SIG-M5 (cell line): Measurements from ENCODE around the gene PLCB4.

Experiments
- DNase-seq: peaks from one replicate; lab custom pipeline; 2025; lab: John Stamatoyannopoulos, UW

Gene PLCB4

DNA sequence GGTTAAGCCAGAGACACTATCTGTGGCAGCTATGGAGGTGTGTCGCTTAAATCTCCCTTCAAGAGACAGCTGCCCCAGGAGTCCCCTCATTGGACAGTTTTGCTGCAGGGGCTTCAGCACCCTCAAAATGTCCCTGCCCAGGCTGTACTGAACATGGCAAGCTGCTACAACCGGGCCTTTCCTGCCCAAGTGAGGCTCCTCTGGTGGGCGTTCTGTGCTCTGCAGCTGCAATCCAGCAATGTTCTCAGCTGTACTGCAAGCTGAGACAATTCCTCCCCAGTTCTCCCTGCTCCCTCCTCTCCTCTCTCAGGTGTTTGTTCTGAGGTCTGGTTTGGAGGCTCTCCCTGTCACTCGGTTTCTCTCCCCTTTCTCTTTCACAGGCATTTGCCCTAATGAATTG lies 254.7 kb downstream of the PLCB4 start:
- no peak for DNase-seq

DNA sequence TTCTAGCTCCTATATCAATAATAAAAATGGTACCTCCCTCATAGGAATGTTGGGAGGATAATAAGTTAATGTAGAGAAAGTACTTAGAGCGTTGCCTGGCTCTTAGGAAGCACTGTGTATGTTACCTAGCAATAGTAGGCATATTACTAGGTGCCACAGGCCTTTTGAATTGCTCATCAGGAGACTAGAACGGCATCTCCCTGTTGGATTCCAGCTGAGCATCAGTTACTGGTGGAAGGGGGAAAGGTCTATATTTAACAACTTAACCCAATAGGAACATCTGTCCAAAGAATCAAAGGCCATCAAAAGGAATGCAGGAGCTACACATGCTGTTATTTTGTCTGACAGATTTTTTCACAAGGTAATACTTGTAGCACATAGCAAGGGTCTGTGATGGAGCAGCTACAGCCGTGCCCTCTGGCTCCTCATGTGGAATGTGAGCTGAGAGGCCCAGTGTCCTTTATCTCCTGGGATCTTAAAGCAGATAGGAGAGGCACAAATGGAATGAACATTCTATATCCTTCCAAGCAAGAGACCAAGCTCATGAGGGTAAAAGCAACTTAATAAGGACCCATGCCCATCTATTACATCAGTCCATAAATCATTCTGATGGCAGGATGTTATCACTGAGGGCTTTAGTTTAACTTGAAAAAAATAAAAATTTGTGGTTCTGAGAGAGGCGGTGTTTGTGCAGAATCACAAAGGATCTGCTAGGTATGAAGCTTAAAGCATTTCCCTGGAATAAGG lies 260.6 kb downstream of the PLCB4 start:
- no peak for DNase-seq

- DNase-seq, result no peak
Measured at GRCh38 chr20:9330151-9330550, 261.3 kb downstream of the PLCB4 start.

GRCh38 chr20:9331707-9332435 lies 263.0 kb downstream of the PLCB4 start:
- no peak for DNase-seq

- DNase-seq, result no peak
Measured at GRCh38 chr20:9332791-9333479, 264.0 kb downstream of the PLCB4 start.

DNA sequence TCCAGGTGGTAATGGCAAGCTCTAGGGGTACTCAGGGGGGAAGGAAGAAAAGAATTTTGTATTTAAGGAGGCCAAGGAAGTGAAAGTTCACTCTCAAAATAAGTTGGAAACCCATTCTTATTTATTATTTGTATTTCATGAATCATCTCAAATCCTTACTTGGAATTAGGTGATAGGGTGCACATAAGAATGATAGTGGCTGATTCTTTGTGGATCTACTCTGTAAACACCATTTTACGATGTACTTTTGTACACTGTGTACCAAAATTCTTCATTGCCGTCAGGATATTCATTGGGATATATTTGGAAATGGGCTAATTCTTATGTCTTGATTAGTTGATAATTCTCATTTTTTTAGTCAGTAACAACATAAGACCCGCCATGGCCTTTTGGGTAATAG lies 266.0 kb downstream of the PLCB4 start:
- no peak for DNase-seq

GRCh38 chr20:9338101-9338500 lies 269.2 kb downstream of the PLCB4 start:
- no peak for DNase-seq

DNA sequence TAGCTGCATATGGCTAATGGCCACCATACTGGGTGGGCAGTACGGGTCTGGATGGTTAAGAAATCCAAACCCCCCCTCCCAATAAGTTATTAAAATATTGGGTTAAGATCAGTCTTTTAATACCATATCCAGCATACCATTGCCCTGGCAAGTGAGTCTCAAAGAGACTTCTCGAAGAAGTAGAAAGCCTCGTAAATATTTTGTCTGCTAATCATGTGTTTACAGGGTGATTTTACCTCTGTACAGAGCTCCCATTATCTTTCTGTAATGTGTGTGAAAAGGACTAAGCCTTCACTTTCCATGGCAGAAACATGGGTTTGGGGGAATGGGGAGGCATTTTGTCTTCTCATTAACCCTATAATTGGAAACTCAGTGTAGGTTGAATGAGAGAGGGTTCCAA lies 270.8 kb downstream of the PLCB4 start:
- no peak for DNase-seq

DNA sequence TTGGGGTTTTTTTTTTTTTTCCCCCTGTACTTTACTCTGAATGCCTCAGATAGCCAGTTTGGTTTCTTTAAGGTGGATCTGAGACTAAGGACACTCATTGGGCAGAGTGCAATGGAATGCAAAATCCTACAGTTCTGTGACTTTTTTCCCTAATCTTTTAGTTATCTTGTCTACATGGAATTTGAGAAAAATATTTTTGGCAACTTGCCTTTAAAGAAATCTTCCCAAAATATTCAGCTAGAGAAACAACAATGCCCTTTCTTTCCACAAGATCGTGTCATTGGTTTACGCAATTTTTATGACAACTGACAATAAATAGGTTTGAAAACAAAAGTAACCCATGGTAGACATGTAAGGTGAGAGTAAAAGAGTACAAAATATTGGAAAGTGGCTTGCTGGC lies 273.8 kb downstream of the PLCB4 start:
- DNase-seq, result no peak

- no peak for DNase-seq
Measured at GRCh38 chr20:9344083-9344920, 275.4 kb downstream of the PLCB4 start.

DNA sequence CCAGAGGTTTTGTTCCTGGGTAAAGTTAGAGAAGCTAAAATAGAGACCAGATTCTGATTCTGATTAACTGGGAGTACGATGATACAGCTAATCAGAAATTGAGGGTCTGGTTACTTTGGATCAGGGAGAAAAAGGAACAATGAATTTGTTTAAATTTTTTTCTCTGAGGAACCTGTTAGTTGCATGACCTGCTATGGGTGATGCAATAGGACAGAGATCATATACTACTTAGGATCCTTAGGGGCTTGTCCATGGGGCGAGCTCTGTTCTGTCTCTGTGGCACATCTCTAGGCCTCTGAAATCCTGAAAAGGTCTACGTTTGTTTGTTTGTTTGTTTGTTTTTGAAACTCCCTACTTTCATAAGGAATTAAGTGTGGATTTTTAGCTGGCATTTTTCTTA lies 279.4 kb downstream of the PLCB4 start:
- DNase-seq, result no peak

GRCh38 chr20:9348747-9349146 lies 279.9 kb downstream of the PLCB4 start:
- DNase-seq, result no peak

GRCh38 chr20:9349249-9349648 lies 280.4 kb downstream of the PLCB4 start:
- DNase-seq, result no peak

GRCh38 chr20:9352739-9353138 lies 283.9 kb downstream of the PLCB4 start:
- DNase-seq, result no peak

GRCh38 chr20:9353180-9353915 lies 284.5 kb downstream of the PLCB4 start:
- DNase-seq, result no peak

DNA sequence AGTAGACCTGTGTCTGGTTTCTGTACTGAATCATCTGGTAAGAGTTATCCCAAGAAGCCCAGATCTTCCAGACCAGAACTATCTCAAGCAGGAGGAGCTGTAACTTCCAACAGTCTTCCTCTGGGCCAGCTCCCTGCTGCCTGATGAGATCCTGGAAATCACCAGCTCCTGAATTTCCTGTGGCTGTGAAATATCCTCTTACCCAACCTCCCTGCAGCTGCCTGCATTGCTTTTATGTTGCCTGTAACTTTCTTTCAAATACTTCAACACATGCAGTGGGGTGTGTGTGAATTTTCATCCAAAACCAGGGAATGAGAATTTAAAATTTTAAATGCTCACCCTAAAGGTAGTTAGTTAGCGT lies 285.0 kb downstream of the PLCB4 start:
- DNase-seq, result no peak

GRCh38 chr20:9354579-9354978 lies 285.7 kb downstream of the PLCB4 start:
- no peak for DNase-seq

- no peak for DNase-seq
Measured at GRCh38 chr20:9358001-9358400, 289.1 kb downstream of the PLCB4 start.

DNA sequence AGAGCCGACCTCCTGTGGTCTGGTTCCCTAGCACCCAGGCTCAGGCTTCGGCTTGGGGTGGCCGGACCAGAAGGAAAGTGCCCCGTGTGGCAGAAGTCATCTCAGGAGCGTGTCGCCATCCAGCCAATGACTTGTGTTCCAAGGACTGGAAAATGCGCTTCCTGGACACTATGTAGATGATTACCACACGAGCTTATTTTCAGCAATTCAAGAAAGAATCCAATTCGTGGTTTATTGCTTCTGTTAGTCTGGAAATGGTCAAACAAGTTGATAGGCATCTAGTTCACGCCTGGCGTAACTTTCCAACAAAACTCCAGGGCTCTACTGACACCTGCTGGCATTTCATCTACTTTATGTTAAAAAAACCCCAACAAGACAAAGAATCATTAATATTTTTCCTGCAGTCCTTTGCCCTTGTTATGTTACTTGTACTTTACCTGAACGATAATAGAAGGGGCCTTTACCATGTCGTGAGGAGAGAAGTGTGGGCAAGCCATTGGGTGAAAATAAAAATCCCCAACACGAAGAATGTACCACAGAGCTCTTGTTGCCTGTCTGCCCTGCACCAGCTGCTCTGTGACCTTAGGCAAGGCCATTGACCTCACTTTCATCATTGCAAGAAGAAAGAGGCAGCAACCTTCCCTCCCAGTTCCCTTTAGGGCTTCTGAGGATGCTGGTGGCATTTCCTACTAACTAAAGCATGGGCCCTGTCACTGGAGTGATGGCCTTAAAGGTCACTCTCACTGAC lies 290.8 kb downstream of the PLCB4 start:
- no peak for DNase-seq

DNA sequence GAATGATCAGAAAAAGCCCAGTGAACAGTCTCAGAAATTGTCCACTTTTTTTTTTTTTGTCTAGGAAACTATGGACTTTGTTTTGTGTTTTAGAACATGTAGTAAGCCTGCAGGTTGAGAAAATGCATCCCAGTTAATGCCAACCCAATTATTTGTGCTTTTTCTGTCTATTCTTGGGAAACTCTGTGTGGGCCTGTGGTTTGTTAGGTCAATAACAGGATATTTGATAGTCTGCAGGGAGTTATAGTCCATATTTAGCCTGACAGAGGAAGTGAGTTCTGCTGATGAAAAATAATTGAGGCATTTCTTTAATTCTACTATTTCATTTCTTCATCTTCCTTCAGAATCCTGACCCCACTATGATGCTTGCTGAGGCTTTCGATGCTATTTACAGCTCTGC lies 291.5 kb downstream of the PLCB4 start:
- no peak for DNase-seq

- DNase-seq, result no peak
Measured at GRCh38 chr20:9363673-9364072, 294.8 kb downstream of the PLCB4 start.
